Erythroblast (primary cell): Measurements from ENCODE around the gene CD74.

Experiments
- GATA1 ChIP-seq: IDR thresholded peaks from 2 replicates; pipeline ENCODE4 v1.6.1; 2011; ENCODE audit warnings: low read depth, mild to moderate bottlenecking, control low read depth, low read length, moderate library complexity
- POLR2A ChIP-seq: IDR thresholded peaks from 2 replicates; pipeline ENCODE4 v1.6.1; 2011; ENCODE audit warnings: mild to moderate bottlenecking, low read length

- TF ChIP-seq GATA1 = no peak
- TF ChIP-seq POLR2A = peak; percentile 34
Observed at GRCh38 chr5:150443242-150444075, 30.7 kb upstream of the CD74 start.
